Epithelial cell of proximal tubule (primary cell): Measurements from ENCODE around the gene MOGAT3. TPM values are rescaled to one million over a fixed set of nuclear protein-coding genes. Genes with fewer than 3 reads are reported as not detected.

Experiments
- DNase-seq: peaks from one replicate; pipeline ENCODE4 v3.0.0-alpha.2; 2011; ENCODE audit warnings: low read depth
- H3K4me3 ChIP-seq: 2 replicates; pipeline ENCODE4 v1.5.1; 2011; ENCODE audit warnings: low read depth, mild to moderate bottlenecking, low read length
- total RNA-seq: library from RNA; depleted of rRNA; stranded (reverse); fragments of >200 nt; gene quantifications from 2 replicates; pipeline ENCODE4 v1.2.3, GENCODE V29; 2015
- TF ChIP-seq, protein P1 (sequence below): conservative IDR thresholded peaks from 2 replicates; pipeline ENCODE4 v1.5.1; 2012; ENCODE audit warnings: low read depth, mild to moderate bottlenecking, low read length

MOGAT3 gene
- total RNA-seq, 1 donor from 2014 or later = not detected

- H3K4me3 ChIP-seq = peak overlapping the region; percentile 38
- no peak for DNase-seq
- TF ChIP-seq, protein P1, sequence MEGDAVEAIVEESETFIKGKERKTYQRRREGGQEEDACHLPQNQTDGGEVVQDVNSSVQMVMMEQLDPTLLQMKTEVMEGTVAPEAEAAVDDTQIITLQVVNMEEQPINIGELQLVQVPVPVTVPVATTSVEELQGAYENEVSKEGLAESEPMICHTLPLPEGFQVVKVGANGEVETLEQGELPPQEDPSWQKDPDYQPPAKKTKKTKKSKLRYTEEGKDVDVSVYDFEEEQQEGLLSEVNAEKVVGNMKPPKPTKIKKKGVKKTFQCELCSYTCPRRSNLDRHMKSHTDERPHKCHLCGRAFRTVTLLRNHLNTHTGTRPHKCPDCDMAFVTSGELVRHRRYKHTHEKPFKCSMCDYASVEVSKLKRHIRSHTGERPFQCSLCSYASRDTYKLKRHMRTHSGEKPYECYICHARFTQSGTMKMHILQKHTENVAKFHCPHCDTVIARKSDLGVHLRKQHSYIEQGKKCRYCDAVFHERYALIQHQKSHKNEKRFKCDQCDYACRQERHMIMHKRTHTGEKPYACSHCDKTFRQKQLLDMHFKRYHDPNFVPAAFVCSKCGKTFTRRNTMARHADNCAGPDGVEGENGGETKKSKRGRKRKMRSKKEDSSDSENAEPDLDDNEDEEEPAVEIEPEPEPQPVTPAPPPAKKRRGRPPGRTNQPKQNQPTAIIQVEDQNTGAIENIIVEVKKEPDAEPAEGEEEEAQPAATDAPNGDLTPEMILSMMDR = no peak
Observed at GRCh38 chr7:101166909-101167644, 33.8 kb downstream of the MOGAT3 start.

DNA sequence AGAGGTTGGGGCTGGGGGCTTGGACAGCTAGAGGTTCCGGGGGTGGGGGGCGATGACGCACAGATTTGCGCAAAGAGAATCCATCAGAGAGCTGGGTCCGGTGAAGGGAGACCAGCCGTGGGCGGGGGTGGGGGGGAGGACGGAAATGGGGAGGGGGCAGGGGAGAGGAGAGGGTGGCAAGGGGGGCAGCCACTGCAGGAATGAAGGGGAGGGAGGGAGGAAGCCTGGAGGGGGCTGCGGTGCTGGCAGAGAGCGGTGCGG is 34.3 kb downstream of the MOGAT3 start:
- peak overlapping the region; percentile 65 for H3K4me3 ChIP-seq
- TF ChIP-seq, protein P1 = no peak
- no peak for DNase-seq

DNA sequence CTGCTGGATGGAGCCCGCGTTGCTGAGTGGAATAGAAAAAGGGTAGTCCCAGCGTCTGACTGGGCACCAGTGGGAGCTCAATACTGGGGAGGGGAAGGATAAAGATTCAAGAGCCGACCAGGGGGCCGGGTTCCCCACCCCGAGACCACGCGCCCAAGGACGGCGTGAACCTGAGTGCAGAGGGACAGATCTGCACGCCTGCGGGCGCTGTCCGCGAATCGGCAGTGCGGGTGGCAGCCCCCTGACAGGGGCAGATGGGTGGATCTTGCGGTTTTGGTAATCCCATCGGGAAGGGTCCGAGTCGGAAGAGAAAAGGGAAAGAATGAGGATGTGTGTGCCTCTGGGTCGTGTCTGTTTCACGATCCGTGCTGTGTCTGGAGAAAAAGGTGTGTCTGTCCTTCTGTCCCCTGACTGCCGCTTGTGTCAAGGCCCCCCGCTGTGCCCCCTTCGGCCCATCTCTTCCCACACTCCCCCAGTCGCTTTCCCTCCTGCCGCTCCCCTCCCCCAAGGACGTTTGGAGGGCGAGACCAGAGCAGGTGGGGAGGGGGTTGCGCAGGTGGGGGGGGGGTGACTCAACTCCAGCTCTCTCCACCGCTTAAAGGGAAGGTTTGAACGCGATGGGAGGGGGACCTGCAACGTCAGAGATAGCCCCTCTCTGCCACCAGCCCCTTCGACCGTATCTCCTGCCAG is 34.7 kb downstream of the MOGAT3 start:
- TF ChIP-seq, protein P1 = no peak

GRCh38 chr7:101165075-101165957 is 35.5 kb downstream of the MOGAT3 start, which contains the start of gene VGF:
TSS of gene VGF (minus strand) at chr7:101165569. CDS start at chr7:101164843, 726 bp downstream.
- DNase-seq = no peak
- TF ChIP-seq, protein P1 = no peak
- peak within 1 kb of the TSS; percentile 65 for H3K4me3 ChIP-seq

More for the DNA sequence above, 34.7 kb downstream of the MOGAT3 start:
- H3K4me3 ChIP-seq = peak overlapping the region; percentile 65
- DNase-seq = no peak

DNA sequence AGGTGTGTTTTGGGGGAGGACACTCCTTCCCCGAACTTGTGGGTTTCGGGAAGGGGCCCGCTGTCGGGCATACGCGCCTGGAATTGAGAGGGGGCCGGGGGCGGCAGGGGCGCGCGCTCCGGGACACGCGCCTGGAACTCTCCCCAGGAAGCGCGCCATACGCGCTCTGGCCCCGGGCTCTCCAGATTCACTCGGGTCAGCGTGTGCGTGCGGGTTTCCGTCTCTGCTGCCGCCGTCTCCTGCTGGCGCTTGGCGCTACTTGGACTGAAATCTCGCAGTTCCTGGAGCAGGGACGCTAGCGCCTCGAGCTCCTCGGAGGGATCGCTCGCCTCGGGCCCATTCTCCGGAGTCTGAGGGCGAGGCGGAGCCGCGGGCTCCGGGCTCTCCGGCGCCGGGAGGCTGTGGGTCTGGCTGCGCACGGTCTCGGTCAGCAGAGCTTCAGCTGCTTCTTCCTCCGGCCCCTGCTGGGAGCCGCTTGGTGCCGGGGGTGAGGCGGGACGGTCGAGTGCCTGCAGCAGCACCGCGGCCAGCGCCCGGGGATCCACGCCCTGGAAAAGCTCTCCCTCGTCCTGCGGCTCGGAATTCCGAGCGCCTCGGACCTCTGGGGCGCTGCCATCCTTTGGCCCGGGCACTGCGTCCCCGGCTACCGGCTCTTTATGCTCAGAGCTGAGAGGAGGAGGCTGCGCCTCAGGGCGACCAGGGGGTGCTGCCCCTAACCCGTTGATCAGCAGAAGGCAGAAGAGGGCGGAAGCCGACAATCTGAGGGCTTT is 36.6 kb downstream of the MOGAT3 start:
- TF ChIP-seq, protein P1 = no peak
- H3K4me3 ChIP-seq = peak overlapping the region; percentile 65
- DNase-seq = no peak
